ENCODE data around the gene NSMCE1. TPM values are rescaled to one million over a fixed set of nuclear protein-coding genes. Genes with fewer than 3 reads are reported as not detected.
A peak's percentile ranks its signal among the peaks of the same experiment; 100 is the strongest.

The NSMCE1 gene
- total and polyA plus RNA-seq, 4 donors = 16.5 to 39.0 (median 21.7) TPM

- no peaks in the 10 kb centered on the region for H3K27me3 ChIP-seq (ENCODE audit: control insufficient read depth in 4 of 4, insufficient read depth in 4 of 4, low read length in 3 of 4)
- no peak overlapping the region for H3K9ac ChIP-seq (ENCODE audit: low read depth in 1 of 2, low read length in 2 of 2)
- TF ChIP-seq HNF4G (IDR thresholded peaks at IDR 0.05) (no peak), YY1 (IDR thresholded peaks at IDR 0.05) (no peak), RXRA (IDR thresholded peaks at IDR 0.05) (no peak), TAF1 (conservative IDR thresholded peaks at IDR 0.05) (no peak), SP1 (IDR thresholded peaks at IDR 0.05) (no peak), EGR1 (IDR thresholded peaks at IDR 0.05; ENCODE audit: low read depth in 2 of 2) (no peak), HNF4A (conservative IDR thresholded peaks at IDR 0.05) (no peak), FOXA2 (IDR thresholded peaks at IDR 0.05) (no peak), ATF3 (IDR thresholded peaks at IDR 0.05) (no peak), JUND (IDR thresholded peaks at IDR 0.05) (no peak), NR2F2 (IDR thresholded peaks at IDR 0.05) (no peak)
- TF ChIP-seq, protein P1, sequence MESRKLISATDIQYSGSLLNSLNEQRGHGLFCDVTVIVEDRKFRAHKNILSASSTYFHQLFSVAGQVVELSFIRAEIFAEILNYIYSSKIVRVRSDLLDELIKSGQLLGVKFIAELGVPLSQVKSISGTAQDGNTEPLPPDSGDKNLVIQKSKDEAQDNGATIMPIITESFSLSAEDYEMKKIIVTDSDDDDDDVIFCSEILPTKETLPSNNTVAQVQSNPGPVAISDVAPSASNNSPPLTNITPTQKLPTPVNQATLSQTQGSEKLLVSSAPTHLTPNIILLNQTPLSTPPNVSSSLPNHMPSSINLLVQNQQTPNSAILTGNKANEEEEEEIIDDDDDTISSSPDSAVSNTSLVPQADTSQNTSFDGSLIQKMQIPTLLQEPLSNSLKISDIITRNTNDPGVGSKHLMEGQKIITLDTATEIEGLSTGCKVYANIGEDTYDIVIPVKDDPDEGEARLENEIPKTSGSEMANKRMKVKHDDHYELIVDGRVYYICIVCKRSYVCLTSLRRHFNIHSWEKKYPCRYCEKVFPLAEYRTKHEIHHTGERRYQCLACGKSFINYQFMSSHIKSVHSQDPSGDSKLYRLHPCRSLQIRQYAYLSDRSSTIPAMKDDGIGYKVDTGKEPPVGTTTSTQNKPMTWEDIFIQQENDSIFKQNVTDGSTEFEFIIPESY (IDR thresholded peaks at IDR 0.05) = no peak
- TF ChIP-seq, protein P2, sequence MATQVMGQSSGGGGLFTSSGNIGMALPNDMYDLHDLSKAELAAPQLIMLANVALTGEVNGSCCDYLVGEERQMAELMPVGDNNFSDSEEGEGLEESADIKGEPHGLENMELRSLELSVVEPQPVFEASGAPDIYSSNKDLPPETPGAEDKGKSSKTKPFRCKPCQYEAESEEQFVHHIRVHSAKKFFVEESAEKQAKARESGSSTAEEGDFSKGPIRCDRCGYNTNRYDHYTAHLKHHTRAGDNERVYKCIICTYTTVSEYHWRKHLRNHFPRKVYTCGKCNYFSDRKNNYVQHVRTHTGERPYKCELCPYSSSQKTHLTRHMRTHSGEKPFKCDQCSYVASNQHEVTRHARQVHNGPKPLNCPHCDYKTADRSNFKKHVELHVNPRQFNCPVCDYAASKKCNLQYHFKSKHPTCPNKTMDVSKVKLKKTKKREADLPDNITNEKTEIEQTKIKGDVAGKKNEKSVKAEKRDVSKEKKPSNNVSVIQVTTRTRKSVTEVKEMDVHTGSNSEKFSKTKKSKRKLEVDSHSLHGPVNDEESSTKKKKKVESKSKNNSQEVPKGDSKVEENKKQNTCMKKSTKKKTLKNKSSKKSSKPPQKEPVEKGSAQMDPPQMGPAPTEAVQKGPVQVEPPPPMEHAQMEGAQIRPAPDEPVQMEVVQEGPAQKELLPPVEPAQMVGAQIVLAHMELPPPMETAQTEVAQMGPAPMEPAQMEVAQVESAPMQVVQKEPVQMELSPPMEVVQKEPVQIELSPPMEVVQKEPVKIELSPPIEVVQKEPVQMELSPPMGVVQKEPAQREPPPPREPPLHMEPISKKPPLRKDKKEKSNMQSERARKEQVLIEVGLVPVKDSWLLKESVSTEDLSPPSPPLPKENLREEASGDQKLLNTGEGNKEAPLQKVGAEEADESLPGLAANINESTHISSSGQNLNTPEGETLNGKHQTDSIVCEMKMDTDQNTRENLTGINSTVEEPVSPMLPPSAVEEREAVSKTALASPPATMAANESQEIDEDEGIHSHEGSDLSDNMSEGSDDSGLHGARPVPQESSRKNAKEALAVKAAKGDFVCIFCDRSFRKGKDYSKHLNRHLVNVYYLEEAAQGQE (IDR thresholded peaks at IDR 0.05) = no peak
- DNase-seq (ENCODE audit: low spot score) = no peak
- no peaks in the 10 kb centered on the region for H3K9me3 ChIP-seq (ENCODE audit: control insufficient read depth in 4 of 4, low read length in 3 of 4)
- WGBS = 100% methylated on average over 3 of the region's 3 CpGs
- H3K36me3 ChIP-seq (ENCODE audit: control insufficient read depth in 4 of 4, insufficient read depth in 3 of 4, low read depth in 1 of 4, low read length in 3 of 4) = peaks cover 0 to 14% (median 11%) of the 10 kb centered on the region in 4 donors
- H3K27ac ChIP-seq (ENCODE audit: low read depth in 1 of 2, low read length in 2 of 2) = no peak overlapping the region
- no peak overlapping the region for H3K4me3 ChIP-seq (ENCODE audit: low read depth in 1 of 3, low read length in 3 of 3)
- H3K4me1 ChIP-seq (ENCODE audit: control insufficient read depth in 4 of 4, insufficient read depth in 4 of 4, low read length in 3 of 4) = peaks cover 0 to 4% (median 4%) of the 10 kb centered on the region in 4 donors
These were observed 11.7 kb downstream of the NSMCE1 start for GRCh38 chr16:27256861-27257260.

- no peaks in the 10 kb centered on the region for H3K4me1 ChIP-seq (ENCODE audit: control insufficient read depth in 4 of 4, insufficient read depth in 4 of 4, low read length in 3 of 4)
These were observed 14.2 kb downstream of the NSMCE1 start for GRCh38 chr16:27254262-27254811.

More at GRCh38 chr16:27254262-27254811, 14.2 kb downstream of the NSMCE1 start:
- Histone ChIP-seq H3K27ac (ENCODE audit: low read depth in 1 of 2, low read length in 2 of 2) (peak overlapping the region; percentile 25 to 57), H3K4me3 (ENCODE audit: low read depth in 1 of 3, low read length in 3 of 3) (no peak overlapping the region), H3K9me3 (ENCODE audit: control insufficient read depth in 4 of 4, low read length in 3 of 4) (no peaks in the 10 kb centered on the region), H3K27me3 (ENCODE audit: control insufficient read depth in 4 of 4, insufficient read depth in 4 of 4, low read length in 3 of 4) (no peaks in the 10 kb centered on the region), H3K36me3 (ENCODE audit: control insufficient read depth in 4 of 4, insufficient read depth in 3 of 4, low read depth in 1 of 4, low read length in 3 of 4) (peaks cover 0 to 14% (median 11%) of the 10 kb centered on the region in 4 donors), H3K9ac (ENCODE audit: low read depth in 1 of 2, low read length in 2 of 2) (no peak overlapping the region)
- TF ChIP-seq JUND (IDR thresholded peaks at IDR 0.05) (no peak), RXRA (IDR thresholded peaks at IDR 0.05) (peak in 1 of 2 donors; percentile 4), FOXA2 (IDR thresholded peaks at IDR 0.05) (no peak), ATF3 (IDR thresholded peaks at IDR 0.05) (no peak), NR2F2 (IDR thresholded peaks at IDR 0.05) (peak; percentile 82)
- TF ChIP-seq, protein P1 (IDR thresholded peaks at IDR 0.05) = no peak
- DNase-seq (ENCODE audit: low spot score) = no peak
- 89% methylated on average over 3 of the region's 3 CpGs for WGBS
